ENCODE data around the gene SRSF12. TPM values are rescaled to one million over a fixed set of nuclear protein-coding genes. Genes with fewer than 3 reads are reported as not detected.

SRSF12 gene
- total RNA-seq, 2 experiments from 2014 or later, result not detected

DNA sequence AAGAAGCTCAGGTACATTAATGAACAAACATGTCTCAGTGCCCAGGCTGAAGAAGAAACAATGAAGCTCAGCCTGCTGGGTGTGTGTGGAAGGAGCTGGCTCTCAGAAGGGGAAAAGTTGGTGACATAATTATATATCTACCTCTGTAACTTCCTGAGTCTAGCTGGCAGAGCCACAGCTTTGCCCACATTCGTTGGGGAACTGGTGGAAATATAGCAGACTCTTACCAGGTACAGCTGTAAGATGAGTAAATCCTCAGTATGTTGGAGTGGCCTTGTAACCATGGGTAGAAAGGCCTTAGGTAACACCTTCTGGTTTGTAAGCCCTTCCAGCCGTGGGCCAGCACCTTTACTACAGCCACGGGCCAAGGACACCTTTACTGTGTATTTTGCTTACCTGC is 67.2 kb downstream of the SRSF12 start:
- POLR2A ChIA-PET, result interaction anchor here (1.1 to 2.3 kb wide), 2 partner anchors 28 to 30 kb away, joined by 4 to 9 read pairs; partner anchors contain the start of gene PNRC1
- no peak for ATAC-seq (ENCODE audit: poor library complexity)
- Histone ChIP-seq H3K4me3 (ENCODE audit: low read length) (no peak overlapping the region), H3K4me1 (ENCODE audit: insufficient read depth, low read length) (peaks cover 9% of the 10 kb centered on the region), H3K27me3 (ENCODE audit: control insufficient read depth in 1 of 2, insufficient read depth in 2 of 2, low read length in 2 of 2) (no peaks in the 10 kb centered on the region), H3K36me3 (ENCODE audit: insufficient read depth, low read length) (no peaks in the 10 kb centered on the region), H3K9me3 (ENCODE audit: control insufficient read depth in 1 of 2, insufficient read depth in 1 of 2, low read length in 2 of 2) (no peaks in the 10 kb centered on the region), H3K27ac (ENCODE audit: low read depth in 1 of 2, low read length in 2 of 2) (no peak overlapping the region)
- DNase-seq, result no peak
- TF ChIP-seq, protein P1, sequence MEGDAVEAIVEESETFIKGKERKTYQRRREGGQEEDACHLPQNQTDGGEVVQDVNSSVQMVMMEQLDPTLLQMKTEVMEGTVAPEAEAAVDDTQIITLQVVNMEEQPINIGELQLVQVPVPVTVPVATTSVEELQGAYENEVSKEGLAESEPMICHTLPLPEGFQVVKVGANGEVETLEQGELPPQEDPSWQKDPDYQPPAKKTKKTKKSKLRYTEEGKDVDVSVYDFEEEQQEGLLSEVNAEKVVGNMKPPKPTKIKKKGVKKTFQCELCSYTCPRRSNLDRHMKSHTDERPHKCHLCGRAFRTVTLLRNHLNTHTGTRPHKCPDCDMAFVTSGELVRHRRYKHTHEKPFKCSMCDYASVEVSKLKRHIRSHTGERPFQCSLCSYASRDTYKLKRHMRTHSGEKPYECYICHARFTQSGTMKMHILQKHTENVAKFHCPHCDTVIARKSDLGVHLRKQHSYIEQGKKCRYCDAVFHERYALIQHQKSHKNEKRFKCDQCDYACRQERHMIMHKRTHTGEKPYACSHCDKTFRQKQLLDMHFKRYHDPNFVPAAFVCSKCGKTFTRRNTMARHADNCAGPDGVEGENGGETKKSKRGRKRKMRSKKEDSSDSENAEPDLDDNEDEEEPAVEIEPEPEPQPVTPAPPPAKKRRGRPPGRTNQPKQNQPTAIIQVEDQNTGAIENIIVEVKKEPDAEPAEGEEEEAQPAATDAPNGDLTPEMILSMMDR (IDR thresholded peaks at IDR 0.05), result no peak
- Mint-ChIP-seq H3K9me3 (no peaks in the 10 kb centered on the region), H3K36me3 (ENCODE audit: low read depth) (no peaks in the 10 kb centered on the region), H3K4me3 (no peak overlapping the region), H3K27ac (no peak overlapping the region), H3K27me3 (no peaks in the 10 kb centered on the region), H3K4me1 (ENCODE audit: low read depth) (no peaks in the 10 kb centered on the region)
- CTCF ChIA-PET, result no interaction called here
- intact Hi-C loops (cut with DNase I, micrococcal nuclease), result no loop called here

DNA sequence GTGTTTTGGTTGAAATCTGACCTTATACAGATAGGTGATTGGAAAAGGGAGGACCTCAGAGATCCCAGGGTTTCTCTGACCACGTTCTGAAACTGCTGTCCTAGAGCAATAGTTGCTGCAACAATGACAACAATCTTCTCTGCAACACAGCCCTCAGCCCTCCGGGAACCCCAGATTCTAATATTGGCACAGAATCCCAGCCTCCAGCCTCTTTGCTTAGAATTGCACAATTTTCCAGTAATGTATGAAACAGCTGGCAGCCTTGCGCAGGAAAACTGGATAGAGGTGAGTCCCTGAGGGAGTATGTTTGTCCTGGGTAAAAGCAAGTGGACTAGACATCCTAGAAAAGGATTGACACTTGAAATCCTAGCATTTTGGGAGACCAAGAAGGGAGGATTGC is 67.7 kb downstream of the SRSF12 start:
- CTCF ChIA-PET, result no interaction called here
- no peaks in the 10 kb centered on the region for H3K36me3 Mint-ChIP-seq (ENCODE audit: low read depth)
- no peaks in the 10 kb centered on the region for H3K27me3 Mint-ChIP-seq
- no peaks in the 10 kb centered on the region for H3K27me3 ChIP-seq (ENCODE audit: control insufficient read depth in 1 of 2, insufficient read depth in 2 of 2, low read length in 2 of 2)
- peaks cover 9% of the 10 kb centered on the region for H3K4me1 ChIP-seq (ENCODE audit: insufficient read depth, low read length)
- H3K9me3 ChIP-seq (ENCODE audit: control insufficient read depth in 1 of 2, insufficient read depth in 1 of 2, low read length in 2 of 2), result no peaks in the 10 kb centered on the region
- no peak for DNase-seq
- H3K4me1 Mint-ChIP-seq (ENCODE audit: low read depth), result no peaks in the 10 kb centered on the region
- no peak for ATAC-seq (ENCODE audit: poor library complexity)
- no peaks in the 10 kb centered on the region for H3K9me3 Mint-ChIP-seq
- TF ChIP-seq, protein P1 (IDR thresholded peaks at IDR 0.05), result no peak
- POLR2A ChIA-PET, result interaction anchor here (0.6 to 2.3 kb wide), 2 partner anchors 30 to 57 kb away, joined by 3 to 9 read pairs; partner anchors contain the start of gene PNRC1
- no peak overlapping the region for H3K4me3 ChIP-seq (ENCODE audit: low read length)
- intact Hi-C loops (cut with DNase I, micrococcal nuclease), result no loop called here
- H3K27ac Mint-ChIP-seq, result no peak overlapping the region
- no peak overlapping the region for H3K27ac ChIP-seq (ENCODE audit: low read depth in 1 of 2, low read length in 2 of 2)
- H3K36me3 ChIP-seq (ENCODE audit: insufficient read depth, low read length), result no peaks in the 10 kb centered on the region
- no peak overlapping the region for H3K4me3 Mint-ChIP-seq

DNA sequence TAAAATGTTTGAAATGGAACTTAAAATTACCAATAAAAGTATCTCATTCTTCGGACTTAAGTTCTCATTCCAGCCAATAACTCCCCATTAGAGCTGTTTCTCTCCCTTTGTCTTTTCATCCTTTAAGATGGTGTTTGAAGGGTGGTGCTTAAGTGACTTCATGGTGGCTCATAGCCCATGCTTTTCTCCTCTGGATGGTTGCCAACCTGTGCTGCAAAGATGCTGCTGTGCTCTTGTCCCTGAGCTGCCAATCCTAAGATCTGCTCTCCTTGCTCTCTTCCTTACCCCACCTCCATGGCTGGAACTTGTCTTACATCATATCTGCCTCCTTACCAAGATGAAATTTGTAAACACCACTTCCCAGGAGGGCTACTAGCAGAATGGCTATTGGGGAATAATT is 68.9 kb downstream of the SRSF12 start:
- ATAC-seq (ENCODE audit: poor library complexity) (no peak), DNase-seq (no peak)
- Mint-ChIP-seq H3K9me3 (no peaks in the 10 kb centered on the region), H3K36me3 (ENCODE audit: low read depth) (no peaks in the 10 kb centered on the region), H3K4me1 (ENCODE audit: low read depth) (no peaks in the 10 kb centered on the region), H3K27ac (no peak overlapping the region), H3K27me3 (no peaks in the 10 kb centered on the region), H3K4me3 (no peak overlapping the region)
- H3K9me3 ChIP-seq (ENCODE audit: control insufficient read depth in 1 of 2, insufficient read depth in 1 of 2, low read length in 2 of 2), result no peaks in the 10 kb centered on the region
- H3K4me1 ChIP-seq (ENCODE audit: insufficient read depth, low read length), result peaks cover 13% of the 10 kb centered on the region
- H3K27me3 ChIP-seq (ENCODE audit: control insufficient read depth in 1 of 2, insufficient read depth in 2 of 2, low read length in 2 of 2), result no peaks in the 10 kb centered on the region
- H3K36me3 ChIP-seq (ENCODE audit: insufficient read depth, low read length), result no peaks in the 10 kb centered on the region
- TF ChIP-seq, protein P1 (IDR thresholded peaks at IDR 0.05), result no peak
- ChIA-PET POLR2A (no interaction called here), CTCF (no interaction called here)
- intact Hi-C loops (cut with DNase I, micrococcal nuclease), result no loop called here
- no peak overlapping the region for H3K4me3 ChIP-seq (ENCODE audit: low read length)
- H3K27ac ChIP-seq (ENCODE audit: low read depth in 1 of 2, low read length in 2 of 2), result no peak overlapping the region

Measured in CD4-positive, alpha-beta T cell (primary cell).